ENCODE measurements around the gene KDM4C.

- TF ChIP-seq EZH2 (IDR thresholded peaks at IDR 0.05; ENCODE audit: insufficient read depth, poor library complexity, severe bottlenecking) = no peak
- no peak for TF ChIP-seq EZH2phosphoT487 (IDR thresholded peaks at IDR 0.05; ENCODE audit: insufficient read depth, low read depth)
Observed at GRCh38 chr9:7195526-7195925, 437.8 kb downstream of the KDM4C start.
